PC-9 (cell line): Measurements from ENCODE around the gene FBXW12. TPM values are rescaled to one million over a fixed set of nuclear protein-coding genes. Genes with fewer than 3 reads are reported as not detected.

ENCODE experiments used
- BruUV-seq: library from RNA; stranded (reverse); fragments of 400-500 nt; replicated peaks from 2 replicates; lab custom pipeline; 2021; lab: Mats Ljungman, UMichigan
- CTCF ChIA-PET: fragments of 300-600 bp; sonication (Branson Sonifier 250); formaldehyde crosslinking; loops from one replicate; lab custom pipeline; 2022; ENCODE audit warnings: antibody characterized with exemption; lab: Charles Lee
- POLR2A ChIA-PET: fragments of 300-600 bp; sonication (Branson Sonifier 250); formaldehyde crosslinking; loops from one replicate; lab custom pipeline; 2022; ENCODE audit warnings: antibody characterized with exemption; ENCODE audit not compliant: unreplicated experiment; lab: Charles Lee
- DNase-seq, 2 experiments: peaks; one replicate each; pipeline versions ENCODE4 v3.0.0 to v3.0.0-alpha.2; 2015 to 2022; ENCODE audit warnings: mixed read lengths in 1 of 2
- H2AFZ ChIP-seq: fragments of 200-600 bp; sonication (generic); 2 replicates; pipeline ENCODE4 v1.8.1; 2017; ENCODE audit warnings: antibody characterized with exemption
- H3F3A ChIP-seq: fragments of 200-600 bp; sonication (generic); 2 replicates; pipeline ENCODE4 v1.8.1; 2017; ENCODE audit warnings: antibody characterized with exemption, mild to moderate bottlenecking, low read depth; ENCODE audit not compliant: insufficient read depth
- H3K27ac ChIP-seq: fragments of 200-600 bp; sonication (generic); 2 replicates; pipeline ENCODE4 v1.6.1; 2016; ENCODE audit warnings: mixed run types
- H3K27me3 ChIP-seq: fragments of 200-600 bp; sonication (generic); 2 replicates; pipeline ENCODE4 v1.6.1; 2016; ENCODE audit warnings: low read depth, mixed run types; ENCODE audit not compliant: insufficient read depth
- H3K36me3 ChIP-seq: fragments of 200-600 bp; sonication (generic); 2 replicates; pipeline ENCODE4 v1.6.1; 2016; ENCODE audit warnings: low read depth, mixed run types
- H3K4me1 ChIP-seq: fragments of 200-600 bp; sonication (generic); replicated peaks from 2 replicates; pipeline ENCODE4 v1.6.1; 2016; ENCODE audit warnings: mixed run types; ENCODE audit not compliant: insufficient read depth
- H3K4me2 ChIP-seq: fragments of 200-600 bp; sonication (generic); 2 replicates; pipeline ENCODE4 v1.6.1; 2017; ENCODE audit warnings: mixed run types
- H3K4me3 ChIP-seq: fragments of 200-600 bp; sonication (generic); 2 replicates; pipeline ENCODE4 v1.6.1; 2016; ENCODE audit warnings: mixed run types
- H3K79me2 ChIP-seq: fragments of 200-600 bp; sonication (generic); 2 replicates; pipeline ENCODE4 v1.6.1; 2017; ENCODE audit warnings: low read depth, mixed run types
- H3K9me2 ChIP-seq: fragments of 200-600 bp; sonication (generic); 2 replicates; pipeline ENCODE4 v1.8.1; 2017; ENCODE audit warnings: mild to moderate bottlenecking; ENCODE audit not compliant: insufficient read depth
- H3K9me3 ChIP-seq: fragments of 200-600 bp; sonication (generic); 2 replicates; pipeline ENCODE4 v1.8.1; 2016; ENCODE audit warnings: low read depth; ENCODE audit not compliant: insufficient read depth
- H4K20me1 ChIP-seq: fragments of 200-600 bp; sonication (generic); 2 replicates; pipeline ENCODE4 v1.8.1; 2017; ENCODE audit not compliant: insufficient read depth
- CTCF ChIP-seq: fragments of 200-600 bp; sonication (generic); conservative IDR thresholded peaks from 2 replicates; pipeline ENCODE4 v1.6.1; 2017; ENCODE audit warnings: mixed run types, antibody characterized with exemption, mild to moderate bottlenecking, moderate library complexity
- EZH2 ChIP-seq: fragments of 200-600 bp; sonication (generic); IDR thresholded peaks from 2 replicates; pipeline ENCODE4 v1.8.0; 2017; ENCODE audit warnings: antibody characterized with exemption, low read depth
- intact Hi-C: fragments of 100-400 bp; cut with micrococcal nuclease; formaldehyde crosslinking; loops from one replicate; pipeline ENCODE4 v1.10.0; 2022; ENCODE audit not compliant: unreplicated experiment
- total RNA-seq: library from RNA; stranded (reverse); gene quantifications from 2 replicates; pipeline ENCODE4 v1.2.3, GENCODE V29; 2021

Gene FBXW12
- total RNA-seq, 1 experiment from 2014 or later: not detected

GRCh38 chr3:48429317-48429959, 57.4 kb downstream of the FBXW12 start:
- ChIA-PET CTCF (no interaction called here), POLR2A (interaction anchor here (0.5 to 0.7 kb wide), 3 partner anchors 18 to 239 kb away, joined by 3 to 11 read pairs (median 3); no protein-coding TSS in a partner anchor)
- H2AFZ ChIP-seq: peak overlapping the region; percentile 77
- intact Hi-C loops: no loop called here
- TF ChIP-seq CTCF: no peak
- H3K79me2 ChIP-seq: peaks cover 36% of the 10 kb centered on the region
- peak overlapping the region; percentile 73 for H3K4me3 ChIP-seq
- peak; percentile 42 to 92 for DNase-seq
- no peaks in the 10 kb centered on the region for H3K27me3 ChIP-seq
- peaks cover 43% of the 10 kb centered on the region for H3K4me1 ChIP-seq
- peak overlapping the region; percentile 78 for H3K4me2 ChIP-seq
- no peaks in the 10 kb centered on the region for H3K9me3 ChIP-seq
- H3K9me2 ChIP-seq: no peaks in the 10 kb centered on the region
- H3F3A ChIP-seq: peaks cover 28% of the 10 kb centered on the region
- BruUV-seq: no TSS peak
- no peaks in the 10 kb centered on the region for H4K20me1 ChIP-seq
- no peaks in the 10 kb centered on the region for H3K36me3 ChIP-seq
- peak overlapping the region; percentile 61 for H3K27ac ChIP-seq

- H3K27ac ChIP-seq: peak within 1 kb of the TSS; percentile 61
- H3K36me3 ChIP-seq: no peaks in the 10 kb centered on the region
- peak within 1 kb of the TSS; percentile 78 for H3K4me2 ChIP-seq
- TSS peak; percentile 73 for BruUV-seq
- H3K4me1 ChIP-seq: peaks cover 50% of the 10 kb centered on the region
- H3K9me2 ChIP-seq: no peaks in the 10 kb centered on the region
- peak within 1 kb of the TSS; percentile 73 for H3K4me3 ChIP-seq
- POLR2A ChIA-PET: interaction anchor here (0.6 kb wide), 1 partner anchor 240 kb away, joined by 3 read pairs; no protein-coding TSS in a partner anchor
- H3F3A ChIP-seq: peaks cover 29% of the 10 kb centered on the region
- CTCF ChIA-PET: no interaction called here
- H3K9me3 ChIP-seq: no peaks in the 10 kb centered on the region
- peak within 1 kb of the TSS; percentile 77 for H2AFZ ChIP-seq
- H3K27me3 ChIP-seq: no peaks in the 10 kb centered on the region
- no peaks in the 10 kb centered on the region for H4K20me1 ChIP-seq
- H3K79me2 ChIP-seq: peaks cover 42% of the 10 kb centered on the region
- intact Hi-C loops: loop anchor here (10.0 kb wide), 1 partner anchor 125 kb away; the partner anchor contains the start of gene NME6
- DNase-seq: peak; percentile 74 to 89
- no peak for TF ChIP-seq CTCF
- no peak for TF ChIP-seq EZH2
These were observed 58.1 kb downstream of the FBXW12 start, which contains the start of gene PLXNB1 for GRCh38 chr3:48429960-48430707. Gene PLXNB1 (minus strand): TSS chr3:48430086. CDS start chr3:48424611, 5,475 bp downstream.

GRCh38 chr3:48430708-48431101, 58.7 kb downstream of the FBXW12 start:
- Histone ChIP-seq H3F3A (peaks cover 29% of the 10 kb centered on the region), H3K27me3 (no peaks in the 10 kb centered on the region), H3K79me2 (peaks cover 47% of the 10 kb centered on the region), H2AFZ (no peak overlapping the region), H3K9me2 (no peaks in the 10 kb centered on the region), H3K4me2 (peak overlapping the region; percentile 78), H3K4me3 (peak overlapping the region; percentile 73; the same call in 1 of the 2 replicates), H3K27ac (peak overlapping the region; percentile 61; the same call in 1 of the 2 replicates), H3K4me1 (peaks cover 52% of the 10 kb centered on the region), H3K36me3 (no peaks in the 10 kb centered on the region), H4K20me1 (no peaks in the 10 kb centered on the region), H3K9me3 (no peaks in the 10 kb centered on the region)
- ChIA-PET POLR2A (interaction anchor here (0.7 kb wide), 1 partner anchor 409 kb away, joined by 3 read pairs; no protein-coding TSS in a partner anchor), CTCF (no interaction called here)
- no peak for TF ChIP-seq CTCF
- TF ChIP-seq EZH2: no peak
- DNase-seq: no peak
- intact Hi-C loops: loop anchor here (10.0 kb wide), 1 partner anchor 126 kb away; the partner anchor contains the start of gene NME6
- no TSS peak for BruUV-seq
